Mucosa of stomach (tissue), 1 donor: Measurements from ENCODE around the gene SLC16A5.
"Not testable (repeated sequence)": the region's sequence is repeated elsewhere in the genome, so short reads cannot be mapped to it uniquely, and the experiment has no call there.

Experiments used
- H3K27me3 ChIP-seq: one replicate; pipeline ENCODE4 v1.7.0; 2013; ENCODE audit warnings: mild to moderate bottlenecking, low read length; ENCODE audit not compliant: control insufficient read depth, insufficient read depth
- H3K36me3 ChIP-seq: one replicate; pipeline ENCODE4 v1.7.0; 2013; ENCODE audit warnings: low read length; ENCODE audit not compliant: control insufficient read depth, insufficient read depth
- H3K4me1 ChIP-seq: one replicate; pipeline ENCODE4 v1.7.0; 2013; ENCODE audit warnings: mild to moderate bottlenecking, low read length; ENCODE audit not compliant: control insufficient read depth, insufficient read depth
- H3K4me3 ChIP-seq: one replicate; pipeline ENCODE4 v1.7.0; 2013; ENCODE audit warnings: low read length
- H3K9ac ChIP-seq: one replicate; pipeline ENCODE4 v1.7.0; 2013; ENCODE audit warnings: mild to moderate bottlenecking, low read length, moderate library complexity
- H3K9me3 ChIP-seq: one replicate; pipeline ENCODE4 v1.7.0; 2013; ENCODE audit warnings: mild to moderate bottlenecking, low read length, moderate library complexity; ENCODE audit not compliant: control insufficient read depth
- donor health status: Pancreatic carcinoma.

SLC16A5 gene, protein sequence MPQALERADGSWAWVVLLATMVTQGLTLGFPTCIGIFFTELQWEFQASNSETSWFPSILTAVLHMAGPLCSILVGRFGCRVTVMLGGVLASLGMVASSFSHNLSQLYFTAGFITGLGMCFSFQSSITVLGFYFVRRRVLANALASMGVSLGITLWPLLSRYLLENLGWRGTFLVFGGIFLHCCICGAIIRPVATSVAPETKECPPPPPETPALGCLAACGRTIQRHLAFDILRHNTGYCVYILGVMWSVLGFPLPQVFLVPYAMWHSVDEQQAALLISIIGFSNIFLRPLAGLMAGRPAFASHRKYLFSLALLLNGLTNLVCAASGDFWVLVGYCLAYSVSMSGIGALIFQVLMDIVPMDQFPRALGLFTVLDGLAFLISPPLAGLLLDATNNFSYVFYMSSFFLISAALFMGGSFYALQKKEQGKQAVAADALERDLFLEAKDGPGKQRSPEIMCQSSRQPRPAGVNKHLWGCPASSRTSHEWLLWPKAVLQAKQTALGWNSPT

DNA sequence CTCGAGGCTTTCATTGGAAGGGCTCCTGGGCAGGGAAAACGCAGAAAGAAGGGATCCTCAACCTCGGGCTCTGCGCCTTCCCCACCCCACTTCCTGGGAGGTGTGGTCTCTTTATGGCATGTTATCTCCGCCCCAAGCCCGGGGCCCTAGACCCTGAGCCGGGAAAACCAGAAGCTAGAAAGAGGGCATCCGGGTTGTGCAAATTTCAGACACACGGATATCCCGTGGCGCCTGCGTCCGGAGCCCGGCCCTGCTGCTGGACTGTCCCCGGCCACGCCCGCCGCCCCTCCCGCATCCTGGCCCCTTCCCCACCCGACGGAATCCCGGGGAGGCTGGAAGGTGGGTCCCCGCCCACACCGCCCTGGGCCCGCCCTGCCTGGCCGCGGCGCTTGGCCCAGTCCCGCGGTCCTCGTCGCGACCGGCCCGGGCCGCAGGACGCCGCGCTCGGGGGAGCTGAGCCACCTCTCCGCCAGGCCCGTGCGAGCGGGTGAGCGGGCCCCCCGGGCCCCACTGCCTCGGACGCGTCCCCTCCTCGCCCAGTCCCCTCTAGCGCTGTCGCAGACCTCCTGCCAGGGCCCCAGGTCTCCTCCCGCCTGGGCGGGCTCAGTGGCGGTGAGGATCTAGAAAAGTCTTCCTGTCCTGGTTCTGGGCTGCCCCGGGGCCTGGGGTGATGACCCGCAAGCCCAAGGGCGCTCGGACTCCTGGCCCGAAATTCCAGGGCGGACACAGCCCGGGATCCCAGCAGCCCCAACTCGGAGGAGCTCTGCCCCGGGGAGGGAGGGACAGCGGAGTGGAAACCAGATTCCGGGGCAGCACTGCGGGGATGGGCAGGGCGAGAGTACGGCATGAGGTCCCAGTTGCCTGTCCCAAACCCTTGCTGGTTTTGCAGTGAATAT lies at the start of gene SLC16A5:
Gene SLC16A5 (plus strand): TSS at position 397 of the 896 bp plus-strand sequence. CDS start 5,683 bp downstream, outside the sequence.
- Histone ChIP-seq H3K27me3 (no peaks in the 10 kb centered on the region), H3K9me3 (no peaks in the 10 kb centered on the region), H3K4me1 (peaks cover 77% of the 10 kb centered on the region), H3K9ac (peak within 1 kb of the TSS; percentile 93), H3K36me3 (no peaks in the 10 kb centered on the region), H3K4me3 (peak within 1 kb of the TSS; percentile 47)

GRCh38 chr17:75039238-75039637 lies 48.5 kb upstream of the SLC16A5 start:
- H3K4me1 ChIP-seq, result peaks cover 20% of the 10 kb centered on the region
- no peak overlapping the region for H3K9ac ChIP-seq
- H3K36me3 ChIP-seq, result no peaks in the 10 kb centered on the region
- no peaks in the 10 kb centered on the region for H3K27me3 ChIP-seq
- no peaks in the 10 kb centered on the region for H3K9me3 ChIP-seq
- no peak overlapping the region for H3K4me3 ChIP-seq

GRCh38 chr17:75041656-75042280 lies 46.0 kb upstream of the SLC16A5 start:
- no peak overlapping the region for H3K4me3 ChIP-seq
- no peaks in the 10 kb centered on the region for H3K9me3 ChIP-seq
- H3K36me3 ChIP-seq, result no peaks in the 10 kb centered on the region
- peaks cover 2% of the 10 kb centered on the region for H3K4me1 ChIP-seq
- no peaks in the 10 kb centered on the region for H3K27me3 ChIP-seq
- no peak overlapping the region for H3K9ac ChIP-seq

DNA sequence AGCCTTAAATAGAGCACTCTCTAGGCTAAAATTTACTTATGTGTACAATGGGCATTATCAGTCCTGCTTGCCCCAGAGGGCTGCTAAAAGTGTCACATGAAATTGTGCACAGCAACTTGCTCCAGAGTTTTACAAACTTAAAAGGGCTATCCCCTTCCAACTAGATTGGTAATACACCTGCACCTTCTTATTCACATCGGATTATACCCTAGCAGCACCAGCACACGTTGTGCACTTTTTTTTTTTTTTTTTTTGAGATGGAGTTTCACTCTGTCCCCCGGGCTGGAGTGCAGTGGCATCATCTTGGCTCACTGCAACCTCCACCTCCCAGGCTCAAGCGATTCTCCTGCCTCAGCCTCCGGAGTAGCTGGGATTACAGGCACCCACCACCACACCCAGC lies 44.0 kb upstream of the SLC16A5 start:
- H3K27me3 ChIP-seq, H3K36me3 ChIP-seq, H3K4me3 ChIP-seq, H3K9ac ChIP-seq, H3K9me3 ChIP-seq, H3K4me1 ChIP-seq: not testable (repeated sequence)

- Histone ChIP-seq H3K4me1 (peaks cover 6% of the 10 kb centered on the region), H3K9ac (no peak overlapping the region), H3K27me3 (no peaks in the 10 kb centered on the region), H3K36me3 (no peaks in the 10 kb centered on the region), H3K9me3 (no peaks in the 10 kb centered on the region), H3K4me3 (no peak overlapping the region)
These were observed 43.0 kb upstream of the SLC16A5 start for GRCh38 chr17:75044716-75045115.

DNA sequence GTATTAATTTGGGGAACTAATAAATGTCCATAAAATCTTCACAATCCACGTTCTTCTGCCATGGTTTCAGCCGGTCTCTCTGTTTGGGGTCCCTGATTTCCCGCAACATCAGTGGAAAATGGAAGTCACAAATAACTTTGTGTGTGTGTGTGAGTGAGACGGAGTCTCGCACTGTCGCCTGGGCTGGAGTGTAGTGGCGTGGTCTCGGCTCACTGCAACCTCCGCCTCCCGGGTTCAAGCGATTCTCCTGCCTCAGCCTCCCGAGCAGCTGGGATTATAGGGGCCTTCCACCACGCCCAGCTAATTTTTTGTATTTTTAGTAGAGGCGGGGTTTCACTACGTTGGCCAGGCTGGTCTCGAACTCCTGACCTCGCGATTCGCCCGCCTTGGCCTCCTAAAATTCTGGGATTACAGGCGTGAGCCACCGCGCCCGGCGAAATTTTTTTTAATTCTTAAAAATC lies 41.8 kb upstream of the SLC16A5 start:
- Histone ChIP-seq H3K4me3 (peak overlapping the region; percentile 70), H3K9ac (peak overlapping the region; percentile 93)
- H3K27me3 ChIP-seq, H3K4me1 ChIP-seq, H3K9me3 ChIP-seq, H3K36me3 ChIP-seq: not testable (repeated sequence)

GRCh38 chr17:75046407-75047289 lies 41.1 kb upstream of the SLC16A5 start, which contains the start of the genes ATP5PD and KCTD2:
TSS of gene ATP5PD (minus strand) at chr17:75046969. CDS start at chr17:75042650, 4,319 bp downstream.
TSS of gene KCTD2 (plus strand) at chr17:75047225. CDS start at chr17:75047251, 26 bp downstream.
- Histone ChIP-seq H3K9me3 (no peaks in the 10 kb centered on the region), H3K27me3 (no peaks in the 10 kb centered on the region), H3K4me3 (peak within 1 kb of the TSS; percentile 70), H3K4me1 (peaks cover 6% of the 10 kb centered on the region), H3K36me3 (no peaks in the 10 kb centered on the region), H3K9ac (peak within 1 kb of the TSS; percentile 93)

DNA sequence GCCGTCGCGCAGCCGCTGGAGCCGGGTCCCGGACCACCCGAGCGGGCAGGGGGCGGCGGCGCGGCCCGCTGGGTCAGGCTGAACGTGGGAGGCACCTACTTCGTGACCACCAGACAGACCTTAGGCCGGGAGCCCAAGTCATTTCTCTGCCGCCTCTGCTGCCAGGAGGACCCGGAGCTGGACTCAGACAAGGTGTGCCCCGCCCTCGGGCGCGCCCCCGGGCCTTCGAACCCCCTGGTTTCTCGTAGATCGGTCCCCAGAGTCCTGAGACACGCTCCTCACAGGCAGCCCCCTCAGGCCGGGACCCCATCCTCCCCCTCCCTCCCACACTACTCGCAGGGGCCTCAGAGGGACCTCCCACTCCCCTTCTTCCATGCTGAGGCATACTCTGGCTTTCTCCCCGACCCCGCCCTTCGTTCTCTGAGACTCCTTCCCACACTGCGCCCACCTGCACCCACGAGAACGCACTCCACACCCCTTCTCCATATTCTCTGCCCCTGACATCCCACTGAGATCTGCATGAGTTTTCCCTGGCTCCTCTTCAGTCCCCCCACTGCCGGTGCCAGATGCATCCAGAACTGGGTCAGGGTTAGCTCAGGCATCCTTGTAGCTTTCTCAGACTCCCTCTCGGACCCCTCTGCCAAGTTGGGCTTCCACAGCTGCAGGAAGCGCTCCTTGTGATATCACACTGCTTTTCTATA lies 40.2 kb upstream of the SLC16A5 start:
- H3K4me1 ChIP-seq, result peaks cover 6% of the 10 kb centered on the region
- no peaks in the 10 kb centered on the region for H3K9me3 ChIP-seq
- H3K36me3 ChIP-seq, result no peaks in the 10 kb centered on the region
- peak overlapping the region; percentile 56 for H3K4me3 ChIP-seq
- peak overlapping the region; percentile 76 for H3K9ac ChIP-seq
- H3K27me3 ChIP-seq, result no peaks in the 10 kb centered on the region

- no peak overlapping the region for H3K4me3 ChIP-seq
- no peaks in the 10 kb centered on the region for H3K36me3 ChIP-seq
- no peaks in the 10 kb centered on the region for H3K9me3 ChIP-seq
- H3K27me3 ChIP-seq, result no peaks in the 10 kb centered on the region
- peak overlapping the region; percentile 76 for H3K9ac ChIP-seq
- peaks cover 6% of the 10 kb centered on the region for H3K4me1 ChIP-seq
These were observed 39.4 kb upstream of the SLC16A5 start for GRCh38 chr17:75048249-75048878.

DNA sequence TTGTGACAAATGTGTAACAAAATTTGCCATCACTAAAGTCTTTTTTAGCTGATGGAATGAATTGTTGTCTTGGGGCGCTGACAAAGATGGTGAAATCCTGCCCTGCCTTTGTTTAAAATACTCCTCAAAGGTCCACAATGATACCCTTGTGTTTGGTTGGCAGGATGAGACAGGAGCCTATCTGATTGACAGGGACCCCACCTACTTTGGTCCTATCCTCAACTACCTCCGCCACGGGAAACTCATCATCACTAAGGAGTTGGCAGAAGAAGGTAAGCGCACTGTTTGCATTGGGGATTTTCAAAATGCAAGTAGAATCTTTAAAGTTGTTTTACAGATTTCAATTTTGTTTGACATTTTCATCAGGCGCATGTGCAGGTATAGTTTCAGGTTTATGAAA lies 38.7 kb upstream of the SLC16A5 start:
- peaks cover 6% of the 10 kb centered on the region for H3K4me1 ChIP-seq
- H3K9ac ChIP-seq, result no peak overlapping the region
- no peak overlapping the region for H3K4me3 ChIP-seq
- H3K27me3 ChIP-seq, result no peaks in the 10 kb centered on the region
- H3K36me3 ChIP-seq, result no peaks in the 10 kb centered on the region
- H3K9me3 ChIP-seq, result no peaks in the 10 kb centered on the region
